Hematopoietic multipotent progenitor cell treated with erythropoietin and hydrocortisone succinate and interleukin-3 and kit ligand, for 6 days (in vitro differentiated cells): ENCODE data around the gene PITX1.
"Not testable (repeated sequence)": the region's sequence is repeated elsewhere in the genome, so short reads cannot be mapped to it uniquely, and the experiment has no call there.

Experiments used
- DNase-seq: peaks from one replicate; pipeline ENCODE4 v3.0.0-alpha.2; 2015

The PITX1 gene

DNA sequence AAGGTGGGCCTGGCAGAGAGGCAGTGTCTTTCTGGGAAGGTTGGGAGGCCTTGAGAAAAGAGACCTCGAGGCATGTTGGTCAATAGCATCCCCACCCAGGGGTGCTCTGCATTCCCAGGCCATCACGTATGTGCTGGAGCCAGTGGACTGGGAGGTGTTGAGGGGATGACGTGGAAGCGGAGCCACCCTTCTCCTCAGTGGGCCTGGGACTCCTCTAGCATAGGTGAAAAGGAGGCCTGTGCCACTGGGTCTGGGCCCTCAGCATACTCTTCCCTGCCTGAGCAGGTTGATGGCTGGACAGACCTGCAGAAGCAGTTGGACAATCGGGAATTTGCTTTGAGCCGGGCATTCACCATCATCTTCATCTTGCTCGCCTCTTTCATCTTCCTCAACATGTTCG, 25.5 kb downstream of the PITX1 start:
- DNase-seq = no peak

DNA sequence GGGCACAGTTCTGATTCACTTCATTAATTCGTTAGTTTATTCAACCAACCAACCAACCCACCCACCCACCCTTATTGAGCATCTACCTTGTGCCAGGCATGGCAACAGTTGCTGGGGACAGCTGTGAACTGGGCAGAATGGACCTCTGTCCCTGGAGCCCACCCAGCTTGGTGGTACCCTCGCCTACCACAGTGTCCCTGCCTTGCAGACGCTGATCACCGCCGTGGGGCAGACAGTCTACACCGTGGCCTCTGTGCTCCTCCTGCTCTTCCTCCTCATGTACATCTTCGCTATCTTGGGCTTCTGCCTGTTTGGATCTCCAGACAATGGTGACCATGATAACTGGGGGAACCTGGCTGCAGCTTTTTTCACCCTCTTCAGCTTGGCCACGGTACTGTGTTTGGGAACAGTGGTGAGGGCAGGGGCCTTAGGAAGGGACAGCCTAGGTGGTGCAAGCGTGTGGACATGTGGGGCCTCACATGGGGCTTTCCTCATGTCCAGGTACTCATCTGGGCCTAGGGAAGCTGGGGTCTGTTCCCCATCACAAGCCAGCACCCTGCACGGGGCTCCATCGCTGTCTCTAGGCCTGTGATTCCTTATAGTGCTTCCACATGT, 26.2 kb downstream of the PITX1 start:
- DNase-seq = no peak

DNA sequence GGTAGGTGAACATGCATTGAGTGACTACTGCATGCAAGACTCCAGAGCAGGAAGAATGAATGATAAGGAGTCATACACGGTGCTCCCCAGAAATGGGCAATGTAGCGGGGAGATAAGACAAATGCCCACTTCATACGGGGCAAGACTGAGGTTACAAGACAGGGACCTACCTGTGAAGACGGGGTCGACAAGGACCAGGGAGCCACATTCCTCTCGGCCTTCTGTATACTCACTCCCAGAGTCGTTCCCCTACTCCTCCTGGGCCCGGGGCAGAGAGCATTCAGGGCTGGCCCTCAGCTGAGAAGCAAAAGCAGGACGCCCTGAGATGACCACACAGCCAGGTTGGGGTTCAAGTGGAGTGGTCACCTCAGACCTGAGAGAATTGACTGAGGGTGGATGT, 26.7 kb downstream of the PITX1 start:
- DNase-seq = no peak

DNA sequence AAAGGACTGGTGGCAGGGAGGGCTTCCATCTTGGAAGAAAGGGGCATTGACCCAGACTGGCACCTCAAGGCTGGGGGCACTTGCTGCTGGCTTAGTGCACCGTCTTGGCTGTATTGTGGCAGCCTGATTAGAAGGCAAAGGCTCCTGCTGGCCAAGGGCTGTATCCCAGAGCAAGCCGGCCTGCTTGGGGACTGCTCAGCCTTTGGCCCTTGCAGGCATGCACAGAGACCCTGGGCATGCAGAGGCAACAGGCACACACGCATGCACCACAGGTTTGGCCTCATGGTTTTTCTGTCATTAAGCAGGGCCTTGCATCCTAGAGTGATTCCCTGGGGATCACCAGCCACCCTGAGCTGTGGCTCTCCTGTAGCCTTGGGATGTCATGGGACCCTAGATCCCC, 29.0 kb downstream of the PITX1 start:
- no peak for DNase-seq

DNA sequence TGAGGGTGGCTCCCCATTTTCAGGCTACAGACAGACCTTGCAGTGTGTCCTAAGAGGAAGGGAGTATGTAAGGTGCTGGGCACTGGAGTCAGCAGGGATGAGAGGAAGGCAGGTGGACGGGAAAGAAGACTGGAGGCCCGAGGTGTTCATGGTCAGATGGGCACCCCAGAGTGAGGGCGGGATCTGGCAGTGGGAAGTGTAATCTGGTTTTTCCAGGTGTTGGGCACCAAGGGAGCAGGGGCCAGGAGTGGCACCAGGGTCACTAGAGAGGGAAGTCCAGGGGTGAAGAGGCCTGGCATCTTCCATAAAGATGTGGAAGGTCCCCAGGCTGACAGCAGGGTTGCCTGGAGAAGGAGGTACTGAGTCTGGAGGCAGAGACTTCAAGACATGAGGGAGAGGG, 29.7 kb downstream of the PITX1 start:
- DNase-seq = no peak

DNA sequence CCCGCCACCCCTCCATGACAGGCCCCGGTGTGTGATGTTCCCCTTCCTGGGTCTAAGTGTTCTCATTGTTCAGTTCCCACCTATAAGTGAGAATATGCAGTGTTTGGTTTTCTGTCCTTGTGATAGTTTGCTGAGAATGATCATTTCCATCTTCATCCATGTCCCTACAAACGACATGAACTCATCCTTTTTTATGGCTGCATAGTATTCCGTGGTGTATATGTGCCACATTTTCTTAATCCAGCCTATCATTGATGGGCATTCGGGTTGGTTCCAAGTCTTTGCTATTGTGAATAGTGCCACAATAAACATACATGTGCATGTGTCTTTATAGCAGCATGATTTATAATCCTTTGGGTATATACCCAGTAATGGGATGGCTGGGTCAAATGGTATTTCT, 36.0 kb downstream of the PITX1 start:
- not testable (repeated sequence) for DNase-seq

DNA sequence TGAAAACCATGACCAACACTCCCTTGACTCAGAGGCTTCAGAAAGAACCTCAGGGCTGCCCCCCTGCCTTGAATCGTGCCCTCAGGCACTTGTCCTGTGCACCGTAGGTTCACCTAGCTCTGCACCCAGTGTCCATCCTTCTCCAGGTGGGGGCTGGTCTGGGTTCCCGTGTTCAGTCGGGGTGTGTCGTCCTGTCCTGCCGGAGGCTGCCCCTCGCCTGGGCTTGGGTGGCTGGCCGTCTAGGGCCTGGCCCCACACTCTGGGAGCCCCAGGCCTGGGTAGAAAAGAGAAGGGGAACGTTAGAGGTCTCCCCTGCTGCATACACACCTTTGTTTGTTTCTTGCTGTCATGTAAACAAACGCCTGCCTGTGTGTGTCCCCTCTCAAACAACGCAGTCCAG, 37.0 kb downstream of the PITX1 start:
- DNase-seq = no peak

DNA sequence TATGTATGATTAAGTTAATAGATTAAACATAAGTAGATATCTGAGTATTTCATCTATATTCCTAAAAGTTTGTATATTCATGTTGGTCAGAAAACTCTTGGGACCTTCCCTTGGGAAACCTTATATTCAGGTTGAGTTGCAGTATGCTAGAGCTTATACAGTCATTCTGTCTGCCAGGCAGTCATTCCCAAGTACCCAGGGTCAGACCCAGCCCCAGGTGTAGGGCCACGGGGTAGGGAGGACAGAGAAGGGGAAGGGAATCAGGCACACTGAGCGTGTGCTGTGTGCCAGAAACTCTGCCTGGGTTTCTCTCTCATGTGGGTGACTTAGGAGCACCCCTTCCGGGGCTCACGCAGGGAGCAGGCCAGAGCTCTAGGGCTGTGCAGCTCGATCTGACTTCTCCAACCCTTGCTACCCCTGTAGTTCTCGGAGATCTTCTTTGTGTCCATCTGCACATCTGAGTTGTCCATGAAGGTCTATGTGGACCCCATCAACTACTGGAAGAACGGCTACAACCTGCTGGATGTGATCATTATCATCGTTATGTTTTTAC, 38.1 kb downstream of the PITX1 start:
- DNase-seq = no peak

DNA sequence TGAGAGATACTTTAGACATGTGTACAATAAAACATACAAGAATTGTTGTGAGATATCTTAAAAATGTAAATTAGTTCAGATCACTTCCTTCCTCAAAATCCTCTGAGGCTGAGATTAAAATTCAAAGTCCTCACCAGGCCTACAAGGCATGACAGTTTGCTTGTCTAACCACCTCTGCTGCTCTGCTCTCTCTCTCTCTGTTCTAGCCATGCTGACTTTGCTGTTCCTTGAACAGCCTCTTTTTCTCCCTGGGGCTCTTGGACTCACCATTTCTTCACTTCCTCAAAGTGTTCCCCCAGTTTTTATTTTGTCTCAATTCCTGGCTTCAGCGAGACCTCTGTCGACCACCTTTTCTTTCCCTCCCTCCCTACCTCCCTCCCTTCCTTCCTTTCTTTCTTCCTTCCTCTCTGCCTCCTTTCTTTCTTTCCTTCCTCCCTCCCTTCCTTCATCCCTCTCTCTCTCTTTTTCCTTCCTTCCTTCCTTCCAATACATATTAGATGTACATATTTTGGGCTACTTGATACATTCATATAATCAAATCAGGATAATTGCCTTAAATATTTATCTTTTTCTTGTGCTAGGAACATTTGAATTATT, 39.4 kb downstream of the PITX1 start:
- DNase-seq = no peak

DNA sequence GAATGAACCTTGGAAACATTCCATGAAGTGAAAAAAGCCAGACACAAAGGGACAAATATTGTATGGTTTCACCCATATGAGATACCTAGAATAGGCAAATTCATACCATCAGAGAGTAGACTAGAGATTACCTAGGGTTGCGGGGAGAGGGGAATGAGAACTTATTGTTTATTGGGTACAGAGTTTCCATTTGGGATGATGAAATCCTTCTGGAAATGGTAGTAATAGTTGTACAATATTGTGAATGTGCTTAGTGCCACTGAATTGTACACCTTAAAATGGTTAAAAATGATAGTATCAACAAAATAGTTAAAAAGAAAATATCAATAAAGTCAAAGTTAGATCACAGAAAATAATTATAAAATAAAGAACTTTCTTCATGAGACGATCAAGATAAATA, 40.9 kb downstream of the PITX1 start:
- no peak for DNase-seq

DNA sequence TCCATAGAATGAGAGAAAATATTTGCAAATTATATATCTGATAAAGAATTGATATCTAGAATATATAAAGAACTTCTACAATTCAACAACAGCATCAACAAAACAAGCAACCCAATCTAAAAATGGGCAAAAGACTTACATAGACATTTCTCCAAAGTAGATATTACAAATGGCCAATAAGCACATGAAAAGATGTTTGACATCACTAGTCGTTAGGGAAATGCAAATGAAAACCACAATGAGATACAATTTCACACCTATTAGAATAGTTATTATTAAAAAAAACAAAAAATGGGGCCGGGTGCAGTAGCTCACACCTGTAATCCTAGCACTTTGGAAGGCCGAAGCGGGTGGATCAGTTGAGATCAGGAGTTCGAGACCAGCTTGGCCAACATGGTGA, 41.9 kb downstream of the PITX1 start:
- no peak for DNase-seq

DNA sequence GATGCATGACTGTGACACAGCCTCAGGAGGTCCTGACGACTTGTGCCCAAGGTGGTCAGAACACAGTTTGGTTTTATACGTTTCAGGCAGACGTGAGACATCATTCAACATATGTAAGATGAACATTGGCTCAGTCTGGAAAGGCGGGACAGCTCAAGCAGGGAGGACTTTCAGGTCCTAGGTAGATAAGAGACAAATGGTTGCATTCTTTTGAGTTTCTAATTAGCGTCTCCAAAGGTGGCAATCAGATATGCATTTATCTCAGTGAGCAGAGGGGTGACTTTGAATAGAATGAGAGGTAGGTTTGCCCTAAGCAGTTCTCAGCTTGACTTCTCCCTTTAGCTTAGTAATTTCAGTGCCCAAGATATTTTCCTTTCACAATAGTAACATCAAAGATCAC, 43.8 kb downstream of the PITX1 start:
- not testable (repeated sequence) for DNase-seq

DNA sequence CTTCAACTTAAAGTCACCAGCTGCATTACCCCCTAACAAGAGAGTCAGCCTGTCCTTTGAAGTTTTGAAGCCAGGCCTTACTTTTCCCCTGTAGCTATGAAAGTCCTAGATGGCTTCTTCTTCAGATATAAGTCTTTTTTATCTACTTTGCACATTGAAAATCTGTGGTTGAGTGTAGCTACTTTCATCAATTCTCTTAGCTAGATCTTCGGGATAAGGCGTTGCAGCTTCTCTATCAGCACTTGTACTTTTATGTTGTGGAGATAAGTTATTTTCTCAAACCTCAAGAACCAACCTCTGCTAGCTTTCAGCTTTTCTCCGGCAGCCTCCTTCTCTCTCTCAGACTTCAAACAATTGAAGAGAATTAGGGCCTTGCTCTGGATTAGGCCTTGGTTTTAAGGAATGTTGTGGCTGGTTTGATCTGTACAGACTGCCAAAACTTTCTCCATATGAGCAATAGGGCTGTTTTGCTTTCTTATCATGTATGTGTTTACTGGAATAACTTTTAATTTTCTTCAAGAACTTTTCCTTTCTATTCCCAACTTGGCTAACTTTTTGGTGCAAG, 44.7 kb downstream of the PITX1 start:
- peak; percentile 34 for DNase-seq

DNA sequence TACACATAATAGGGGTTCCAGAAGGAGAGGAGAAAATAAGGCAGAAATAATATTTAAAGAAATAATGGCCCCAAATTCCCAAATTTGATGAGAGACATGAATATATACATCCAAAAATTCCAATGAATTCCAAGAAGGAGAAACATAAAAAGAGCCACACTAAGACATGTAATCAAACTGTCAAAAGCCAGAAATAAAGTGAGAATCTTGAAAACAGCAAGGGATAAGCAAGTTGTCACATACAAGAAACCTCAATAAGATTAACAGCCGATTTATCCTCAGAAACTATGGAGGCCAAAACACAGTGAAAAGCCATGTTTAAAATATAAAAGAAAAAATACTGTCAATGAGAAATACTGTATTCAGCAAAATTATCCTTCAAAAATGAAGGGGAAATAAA, 51.8 kb downstream of the PITX1 start:
- DNase-seq = no peak

DNA sequence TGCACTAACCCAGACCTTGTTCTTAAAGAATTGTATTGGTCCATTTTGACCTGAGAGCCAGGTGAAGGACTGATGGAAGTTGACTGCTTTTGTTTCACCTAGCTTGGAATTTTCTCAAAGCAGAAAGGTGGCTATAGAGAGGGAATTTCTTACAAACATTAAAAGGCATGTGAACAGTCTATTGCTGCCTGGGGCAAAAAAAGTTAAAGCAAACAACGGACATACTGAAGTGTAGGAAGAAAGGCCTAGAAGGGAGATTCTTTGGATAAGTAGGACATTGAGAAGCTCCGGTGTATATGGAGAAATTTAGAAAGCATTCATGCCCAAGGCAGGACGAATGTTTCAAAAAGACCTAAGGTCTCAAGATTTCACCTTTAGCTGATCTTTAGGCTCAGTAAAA, 54.6 kb downstream of the PITX1 start:
- DNase-seq = no peak
